Ovary (tissue), 3 donors: ENCODE results near the gene CEBPG.

ENCODE experiments used
- CTCF ChIP-seq, 3 donors: fragments of 450-650 bp in 2 of 3; fragments of 200-600 bp in 1 of 3; IDR thresholded peaks; one replicate each; pipeline versions ENCODE4 v1.5.1 to v1.8.0; 2016 to 2022; ENCODE audit warnings: antibody characterized with exemption in 3 of 3, mild to moderate bottlenecking in 1 of 3
- EP300 ChIP-seq: sonication (generic); formaldehyde crosslinking; IDR thresholded peaks from one replicate; pipeline ENCODE4 v1.6.1; 2017; ENCODE audit warnings: antibody characterized with exemption
- POLR2A ChIP-seq: fragments of 450-650 bp; IDR thresholded peaks from one replicate; pipeline ENCODE4 v1.6.1; 2017; ENCODE audit warnings: antibody characterized with exemption, mild to moderate bottlenecking, moderate library complexity
- donor health status: DM: no; HTN: no; CAD: no.

GRCh38 chr19:33408116-33408515 is 34.6 kb downstream of the CEBPG start:
- TF ChIP-seq CTCF (IDR thresholded peaks at IDR 0.05): no peak
- TF ChIP-seq POLR2A: no peak
- TF ChIP-seq EP300: no peak
